Hepatic stellate cell (primary cell): Measurements from ENCODE around the gene HFE.

ENCODE experiments used
- DNase-seq: peaks from one replicate; pipeline ENCODE4 v3.0.0; 2011; ENCODE audit warnings: low spot score

Gene HFE

DNA sequence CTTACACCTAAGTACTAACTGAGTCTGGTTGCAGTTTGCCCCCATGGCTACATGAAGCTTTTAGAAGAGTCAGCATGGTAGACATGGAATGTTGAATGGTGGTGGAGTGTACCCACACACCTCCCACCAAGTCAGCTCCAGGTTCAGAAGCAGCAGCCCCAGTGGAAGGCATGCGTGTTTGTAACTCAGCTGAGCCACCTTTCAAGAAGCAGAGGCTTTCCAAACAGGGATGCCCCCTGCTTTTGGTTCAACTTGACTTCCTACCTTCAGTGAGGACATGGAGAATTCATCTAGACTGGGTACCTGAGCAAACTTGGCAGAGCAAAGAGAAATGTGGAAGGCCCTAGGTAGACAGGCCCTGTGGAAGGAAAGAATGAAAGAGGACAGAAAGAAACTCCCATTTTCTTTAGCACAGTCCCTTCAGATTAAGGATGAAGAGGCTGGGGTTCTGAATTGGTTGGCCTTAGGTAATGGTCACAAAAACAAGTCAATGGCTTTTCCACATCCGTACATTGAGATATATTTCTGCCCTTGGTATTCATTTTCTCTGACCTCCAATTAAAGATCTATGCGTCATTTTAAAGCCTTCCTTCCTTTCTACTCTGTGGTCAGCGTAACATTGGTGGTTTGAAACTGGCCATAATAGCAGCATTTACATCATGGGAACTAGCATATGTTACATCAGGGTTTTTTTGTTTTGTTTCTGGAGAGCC, 53.2 kb downstream of the HFE start:
- DNase-seq, result no peak

DNA sequence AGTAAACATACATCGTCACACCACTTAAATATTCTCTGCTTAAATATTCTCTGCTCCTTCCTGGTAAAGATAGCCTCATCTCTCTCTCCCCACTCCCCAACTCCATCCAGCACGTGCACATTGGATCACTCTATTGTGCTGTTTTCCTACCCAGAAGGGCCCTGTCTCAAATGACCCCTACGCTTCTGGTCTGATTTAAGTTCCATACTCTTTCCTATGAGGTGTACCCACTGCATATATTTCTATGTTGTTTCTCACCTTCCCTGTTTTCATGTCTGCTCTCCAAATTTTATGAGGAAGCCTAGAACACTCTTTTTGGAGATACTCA, 53.7 kb downstream of the HFE start:
- no peak for DNase-seq

DNA sequence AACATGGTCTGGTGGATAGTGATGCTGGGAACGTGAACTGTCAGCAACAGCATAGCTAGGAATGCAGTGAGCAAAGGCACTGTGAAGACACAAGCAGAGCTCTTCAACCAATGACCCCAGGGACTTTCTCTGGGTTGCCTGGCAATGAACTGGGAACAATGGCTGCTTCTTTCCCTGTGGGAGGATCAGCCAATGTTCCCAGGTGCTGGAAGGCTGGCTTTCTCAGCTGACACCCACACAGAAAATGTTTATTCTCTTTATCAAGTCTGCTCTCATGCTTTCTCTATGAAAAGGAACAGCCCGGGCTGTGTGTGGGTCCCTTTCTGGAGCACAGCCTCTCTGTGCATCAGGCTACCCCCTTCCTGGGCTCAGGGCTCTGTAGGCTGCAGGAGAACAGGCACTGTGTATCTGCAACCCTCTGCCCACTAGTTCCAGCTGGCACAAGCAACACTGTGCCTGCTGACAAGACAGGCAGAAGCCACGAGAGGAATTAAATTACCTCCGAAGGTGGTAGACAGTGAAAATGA, 54.2 kb downstream of the HFE start:
- DNase-seq, result no peak

DNA sequence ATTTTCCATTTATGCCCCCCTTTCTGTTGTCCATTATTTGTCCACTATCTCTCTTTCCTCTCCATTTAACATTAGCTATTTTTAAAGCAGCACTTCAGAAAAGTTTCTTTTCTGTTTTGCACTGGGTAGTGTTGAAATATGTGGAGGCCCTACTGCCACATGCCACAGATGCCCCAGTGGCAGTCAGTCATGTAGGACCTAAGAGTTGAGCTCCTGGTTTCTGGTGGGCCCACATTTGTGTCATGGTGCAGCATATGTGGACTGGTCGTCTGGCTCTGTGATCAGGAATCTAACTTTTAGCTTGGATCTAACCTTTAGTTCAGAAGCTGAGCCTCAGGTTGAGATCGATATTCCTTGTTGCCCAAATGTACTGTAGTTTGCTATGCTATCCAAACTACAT, 54.8 kb downstream of the HFE start:
- DNase-seq, result no peak
